Psoas muscle (tissue), 8 donors: Measurements from ENCODE around the gene EVI2B. TPM values are rescaled to one million over a fixed set of nuclear protein-coding genes. Genes with fewer than 3 reads are reported as not detected.

Experiments
- ATAC-seq, 4 donors: fragments of 200-7000 bp; cut with Tn5 transposase; one replicate each; pipeline ENCODE4 v1.9.1; 2020; ENCODE audit warnings: moderate library complexity in 3 of 4, mild to moderate bottlenecking in 2 of 4
- DNase-seq, 2 donors: peaks; one replicate each; pipeline ENCODE4 v3.0.0-alpha.2; 2020
- H3K27ac ChIP-seq: fragments of 200-600 bp; one replicate; pipeline ENCODE4 v1.8.0; 2022
- H3K27me3 ChIP-seq, 3 donors: fragments of 200-600 bp in 1 of 3; one replicate each; pipeline versions ENCODE4 v1.6.1 to v1.8.0; 2013 to 2022; ENCODE audit warnings: low read length in 2 of 3, mild to moderate bottlenecking in 2 of 3, moderate library complexity in 1 of 3; ENCODE audit not compliant: insufficient read depth in 3 of 3
- H3K36me3 ChIP-seq, 2 donors: fragments of 200-600 bp in 1 of 2; one replicate each; pipeline versions ENCODE4 v1.6.1 to v1.8.0; 2013 to 2022; ENCODE audit warnings: low read depth in 1 of 2, mild to moderate bottlenecking in 1 of 2, moderate library complexity in 1 of 2; ENCODE audit not compliant: insufficient read depth in 1 of 2
- H3K4me1 ChIP-seq: fragments of 200-600 bp; one replicate; pipeline ENCODE4 v1.8.0; 2022
- H3K4me3 ChIP-seq: fragments of 200-600 bp; one replicate; pipeline ENCODE4 v1.8.0; 2022; ENCODE audit warnings: mild to moderate bottlenecking
- H3K9me3 ChIP-seq: fragments of 200-600 bp; one replicate; pipeline ENCODE4 v1.8.0; 2022
- WGBS, 3 donors: extraction: QIAGEN DNeasy Blood & Tissue Kit; methylation state at CpG; one replicate each; pipeline versions ENCODE4 v1.1.6 to v1.1.7; 2013; 5-methylcytosine and 5-hydroxymethylcytosine counted together
- intact Hi-C, 2 donors: fragments of 100-400 bp; cut with DNase I; formaldehyde crosslinking; loops; one replicate each; pipeline versions ENCODE4 v1.11.0 to v1.14.2; 2022
- long read RNA-seq, 2 donors: library from polyadenylated mRNA; unstranded; transcript quantifications; one replicate each; pipeline ENCODE4 v2.0.0, GENCODE V29; 2021
- polyA plus RNA-seq, 3 donors: library from polyadenylated mRNA; stranded (reverse); fragments of 200-250 nt; gene quantifications; one replicate each; pipeline ENCODE4 v1.2.3, GENCODE V29; 2013
- total RNA-seq, 4 donors: library from RNA; stranded (reverse); fragmentation: NEBNext Ultra II Directional in 2 of 4; extraction: Animal tissue kit (Norgen Biotek cat#: 25700) in 2 of 4; gene quantifications; one replicate each; pipeline versions ENCODE4 v1.2.1 to v1.2.4, GENCODE V29; 2021 to 2023
- TF ChIP-seq, protein P1 (sequence below): fragments of 200-600 bp; IDR thresholded peaks from one replicate; pipeline ENCODE4 v1.8.0; 2022; ENCODE audit warnings: antibody characterized with exemption
- donor health status: healthy with polysubstance abuse.
- donor health status: DM: no; HTN: no; CAD: no; lungs with moderate emphysema.
- donor health status: Bipolar disorder and iron deficiency.
- donor health status: healthy.
- donor health status: DM: yes; HTN: yes; CAD: no.
- donor health status: DM: no; HTN: no; CAD: no.
- donor health status: DM: no; HTN: no; CAD: no.
- donor health status: DM: yes; HTN: yes; CAD: no.

The EVI2B gene, protein sequence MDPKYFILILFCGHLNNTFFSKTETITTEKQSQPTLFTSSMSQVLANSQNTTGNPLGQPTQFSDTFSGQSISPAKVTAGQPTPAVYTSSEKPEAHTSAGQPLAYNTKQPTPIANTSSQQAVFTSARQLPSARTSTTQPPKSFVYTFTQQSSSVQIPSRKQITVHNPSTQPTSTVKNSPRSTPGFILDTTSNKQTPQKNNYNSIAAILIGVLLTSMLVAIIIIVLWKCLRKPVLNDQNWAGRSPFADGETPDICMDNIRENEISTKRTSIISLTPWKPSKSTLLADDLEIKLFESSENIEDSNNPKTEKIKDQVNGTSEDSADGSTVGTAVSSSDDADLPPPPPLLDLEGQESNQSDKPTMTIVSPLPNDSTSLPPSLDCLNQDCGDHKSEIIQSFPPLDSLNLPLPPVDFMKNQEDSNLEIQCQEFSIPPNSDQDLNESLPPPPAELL
- 1 to 10 TPM in 3 of 4 donors, under 1 TPM in 1; 0.85 to 2.9 (median 1.8) TPM for total RNA-seq
- 1 to 10 TPM in 1 of 3 donors, under 1 TPM in 2; 0.51 to 1.2 (median 0.53) TPM for polyA plus RNA-seq
- long read RNA-seq, donor 1, result 0 reads
- long read RNA-seq, donor 2, result 0 reads

DNA sequence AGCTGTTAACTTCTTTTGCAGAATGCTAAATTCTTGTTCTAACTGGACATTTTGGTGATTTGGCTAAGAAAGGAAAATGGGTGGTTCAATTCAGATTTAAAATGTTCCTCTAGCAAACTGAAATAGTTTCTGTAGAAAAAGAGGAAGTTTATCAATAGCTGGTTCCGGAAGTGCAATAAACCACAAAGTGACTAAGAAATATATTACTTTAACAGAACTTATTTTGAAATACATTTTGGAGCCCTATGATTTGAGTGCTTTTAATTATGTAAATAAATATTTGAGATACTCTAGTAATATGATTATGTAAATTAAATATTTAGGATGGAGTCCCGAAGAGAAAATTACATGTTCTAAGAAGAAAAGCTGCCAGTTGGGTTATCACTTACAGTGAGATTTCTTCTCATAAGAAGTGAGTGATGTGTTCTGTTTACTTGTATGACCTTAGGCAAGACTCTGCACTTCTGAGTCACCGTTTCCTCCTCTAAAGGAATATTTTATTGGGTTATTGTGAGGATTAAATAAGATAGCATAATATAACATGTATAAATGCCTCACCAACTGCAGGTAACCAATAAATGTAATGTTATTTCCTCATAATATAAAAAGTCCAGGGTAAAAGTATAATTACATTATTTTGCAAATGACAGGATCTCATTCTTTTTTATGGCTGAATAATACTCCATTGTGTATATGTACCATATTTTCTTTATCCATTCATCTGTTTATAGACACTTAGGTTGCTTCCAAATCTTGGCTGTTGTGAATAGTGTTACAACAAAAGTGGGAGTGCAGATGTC is at the start of gene EVI2B:
TSS of gene EVI2B (minus strand) at position 73 of the 800 bp plus-strand sequence. CDS start 8,445 bp downstream, outside the sequence.
- Histone ChIP-seq H3K4me3 (peak within 1 kb of the TSS; percentile 46), H3K27me3 (no peaks in the 10 kb centered on the region), H3K27ac (no peak within 1 kb of the TSS), H3K9me3 (no peaks in the 10 kb centered on the region), H3K36me3 (no peaks in the 10 kb centered on the region), H3K4me1 (no peaks in the 10 kb centered on the region)
- ATAC-seq, result no peak
- no peak for DNase-seq
- TF ChIP-seq, protein P1, sequence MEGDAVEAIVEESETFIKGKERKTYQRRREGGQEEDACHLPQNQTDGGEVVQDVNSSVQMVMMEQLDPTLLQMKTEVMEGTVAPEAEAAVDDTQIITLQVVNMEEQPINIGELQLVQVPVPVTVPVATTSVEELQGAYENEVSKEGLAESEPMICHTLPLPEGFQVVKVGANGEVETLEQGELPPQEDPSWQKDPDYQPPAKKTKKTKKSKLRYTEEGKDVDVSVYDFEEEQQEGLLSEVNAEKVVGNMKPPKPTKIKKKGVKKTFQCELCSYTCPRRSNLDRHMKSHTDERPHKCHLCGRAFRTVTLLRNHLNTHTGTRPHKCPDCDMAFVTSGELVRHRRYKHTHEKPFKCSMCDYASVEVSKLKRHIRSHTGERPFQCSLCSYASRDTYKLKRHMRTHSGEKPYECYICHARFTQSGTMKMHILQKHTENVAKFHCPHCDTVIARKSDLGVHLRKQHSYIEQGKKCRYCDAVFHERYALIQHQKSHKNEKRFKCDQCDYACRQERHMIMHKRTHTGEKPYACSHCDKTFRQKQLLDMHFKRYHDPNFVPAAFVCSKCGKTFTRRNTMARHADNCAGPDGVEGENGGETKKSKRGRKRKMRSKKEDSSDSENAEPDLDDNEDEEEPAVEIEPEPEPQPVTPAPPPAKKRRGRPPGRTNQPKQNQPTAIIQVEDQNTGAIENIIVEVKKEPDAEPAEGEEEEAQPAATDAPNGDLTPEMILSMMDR, result no peak
- intact Hi-C loops, result no loop called here
- WGBS, 3 donors, result 80 to 87% (median 86%) methylated on average over 3 of the region's 3 CpGs

DNA sequence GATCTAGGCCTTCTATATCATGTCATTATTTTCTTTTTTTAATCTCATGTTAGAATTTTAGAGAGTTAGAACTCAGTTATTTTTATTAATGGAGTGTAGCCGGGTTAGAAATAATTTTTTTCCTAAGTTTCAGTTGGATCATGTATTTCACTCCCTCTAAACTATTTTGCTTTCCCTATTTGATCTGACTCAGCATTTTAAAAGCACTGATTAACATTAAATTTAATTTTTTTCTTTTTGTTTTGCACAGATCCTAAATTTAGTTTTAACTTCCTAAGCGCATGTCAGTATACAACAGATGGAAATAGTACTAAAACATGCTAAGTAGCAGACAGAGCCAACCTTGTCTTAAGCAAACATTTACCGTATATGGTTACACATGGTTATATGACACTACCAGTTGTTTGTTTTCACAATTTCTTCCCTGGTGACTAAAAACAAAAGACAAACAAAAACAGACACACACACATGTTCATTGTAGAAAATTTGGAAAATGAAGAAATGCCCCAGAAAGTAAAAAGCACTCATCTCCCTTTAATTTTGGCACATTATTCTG is 44.1 kb upstream of the EVI2B start:
- H3K4me3 ChIP-seq, result no peak overlapping the region
- TF ChIP-seq, protein P1, result no peak
- H3K4me1 ChIP-seq, result no peaks in the 10 kb centered on the region
- H3K9me3 ChIP-seq, result no peaks in the 10 kb centered on the region
- no peak overlapping the region for H3K27ac ChIP-seq
- intact Hi-C loops, result no loop called here
- WGBS, 3 donors, result 69 to 79% (median 75%) methylated on average over 3 of the region's 3 CpGs
- H3K27me3 ChIP-seq, result no peaks in the 10 kb centered on the region
- DNase-seq, result no peak
- H3K36me3 ChIP-seq, result peaks cover 3 to 89% of the 10 kb centered on the region in 2 donors
- ATAC-seq, result no peak

DNA sequence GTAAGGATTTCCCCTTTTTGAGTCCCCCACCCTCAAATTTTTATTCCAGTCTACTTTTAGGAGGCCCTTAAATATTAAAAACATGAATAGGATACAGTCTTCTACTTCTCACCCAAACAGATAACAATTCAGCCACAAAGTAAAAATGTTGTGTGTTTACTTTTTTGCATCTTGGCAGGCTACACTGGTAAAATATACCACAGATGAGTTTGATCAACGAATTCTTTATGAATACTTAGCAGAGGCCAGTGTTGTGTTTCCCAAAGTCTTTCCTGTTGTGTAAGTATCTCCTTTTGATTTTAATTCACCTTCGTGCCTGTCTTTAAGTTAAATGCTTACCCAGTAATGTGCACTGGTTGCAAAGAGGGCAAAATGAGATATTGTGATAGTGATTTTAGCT is 43.2 kb upstream of the EVI2B start:
- ATAC-seq, result no peak
- peaks cover 3 to 89% of the 10 kb centered on the region in 2 donors for H3K36me3 ChIP-seq
- intact Hi-C loops, result no loop called here

DNA sequence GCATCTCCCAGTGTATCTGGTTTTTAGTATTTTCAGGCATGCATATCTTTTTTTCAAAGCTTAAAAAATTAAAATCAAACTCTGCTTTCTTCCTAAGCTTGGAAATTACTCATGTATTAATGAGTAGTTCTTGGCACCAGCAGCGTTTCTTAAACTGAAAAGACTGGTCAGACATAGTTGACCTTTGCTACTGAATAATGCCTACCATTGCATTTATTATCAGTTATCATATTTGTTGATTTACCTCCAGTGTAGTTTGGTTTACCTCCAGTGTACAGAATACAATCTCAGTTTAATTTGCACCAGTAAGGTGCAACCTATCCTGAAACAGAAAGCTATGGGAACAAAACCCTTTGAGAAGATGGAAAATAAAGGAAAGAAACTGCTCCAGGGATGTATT is 42.1 kb upstream of the EVI2B start:
- ATAC-seq (no peak), DNase-seq (no peak)
- Histone ChIP-seq H3K36me3 (peaks cover 3 to 89% of the 10 kb centered on the region in 2 donors), H3K27me3 (no peaks in the 10 kb centered on the region), H3K9me3 (no peaks in the 10 kb centered on the region), H3K4me1 (no peaks in the 10 kb centered on the region), H3K4me3 (no peak overlapping the region), H3K27ac (no peak overlapping the region)
- TF ChIP-seq, protein P1, result no peak
- intact Hi-C loops, result no loop called here
- 86 to 90% (median 87%) methylated on average over 1 of the region's 1 CpG for WGBS, 3 donors

More for the DNA sequence above, 43.2 kb upstream of the EVI2B start:
- 86 to 91% (median 88%) methylated on average over 2 of the region's 2 CpGs for WGBS, 3 donors
- H3K4me1 ChIP-seq, result no peaks in the 10 kb centered on the region
- no peak for DNase-seq
- no peaks in the 10 kb centered on the region for H3K9me3 ChIP-seq
- H3K4me3 ChIP-seq, result no peak overlapping the region
- TF ChIP-seq, protein P1, result no peak
- H3K27me3 ChIP-seq, result no peaks in the 10 kb centered on the region
- H3K27ac ChIP-seq, result no peak overlapping the region
